H1 (cell line): ENCODE data around the gene RGL3. TPM values are rescaled to one million over a fixed set of nuclear protein-coding genes. Genes with fewer than 3 reads are reported as not detected.

Experiments
- ASH2L ChIP-seq: fragments of 200-600, 300-600 bp; sonication (generic); IDR thresholded peaks from one replicate; pipeline ENCODE4 v1.7.1; 2017; ENCODE audit warnings: low read length
- BCL11A ChIP-seq, 2 experiments: IDR thresholded peaks; one replicate each; pipeline ENCODE4 v1.6.1; 2011; ENCODE audit warnings: low read depth in 2 of 2, low read length in 2 of 2, mild to moderate bottlenecking in 2 of 2
- CTBP2 ChIP-seq: IDR thresholded peaks from 2 replicates; pipeline ENCODE4 v1.7.0; 2011; ENCODE audit warnings: borderline replicate concordance, mild to moderate bottlenecking, moderate library complexity, mixed read lengths, low read length; ENCODE audit not compliant: insufficient read depth, insufficient read length
- GTF2F1 ChIP-seq: IDR thresholded peaks from 2 replicates; pipeline ENCODE4 v1.6.1; 2012; ENCODE audit warnings: low read depth, low read length, improper control_type of control experiment, borderline replicate concordance
- KDM5A ChIP-seq: fragments of 200-600 bp; IDR thresholded peaks from 2 replicates; pipeline ENCODE4 v1.7.1; 2012; ENCODE audit warnings: mild to moderate bottlenecking, low read length, inconsistent platforms, mixed read lengths
- POLR2A ChIP-seq, 2 experiments: IDR thresholded peaks; 1 replicate in 1 of 2; 2 replicates in 1 of 2; pipeline ENCODE4 v1.6.1; 2011; ENCODE audit warnings: low read depth in 2 of 2, low read length in 2 of 2, mild to moderate bottlenecking in 2 of 2; ENCODE audit errors: control extremely low read depth in 1 of 2
- POLR2AphosphoS5 ChIP-seq: IDR thresholded peaks from 2 replicates; pipeline ENCODE4 v1.6.1; 2011; ENCODE audit warnings: low read depth, low read length
- TAF1 ChIP-seq: IDR thresholded peaks from 2 replicates; pipeline ENCODE4 v1.6.1; 2011; ENCODE audit warnings: mild to moderate bottlenecking, low read depth, low read length
- polyA plus RNA-seq, 7 experiments: library from polyadenylated mRNA; depleted of rRNA in 3 of 7; stranded (reverse) in 5 of 7; unstranded in 2 of 7; fragments of >200 nt in 5 of 7; fragments of 200-250 nt in 2 of 7; gene quantifications; 1 replicate in 5 of 7; 2 replicates in 1 of 7; 4 replicates in 1 of 7; pipeline versions ENCODE4 v1.2.1 to v1.2.3, GENCODE V29; 2011 to 2013; ENCODE audit warnings: missing spikeins in 2 of 7, mixed read lengths in 2 of 7
- total RNA-seq: library from RNA; stranded (reverse); fragmentation: NEBNext Ultra II Directional; extraction: Animal tissue kit (Norgen Biotek cat#: 25700); gene quantifications from 2 replicates; pipeline ENCODE4 v1.2.1, GENCODE V29; 2021
- TF ChIP-seq, protein P1 (sequence below), 3 experiments: IDR thresholded peaks; 1 replicate in 2 of 3; 2 replicates in 1 of 3; pipeline versions ENCODE4 v1.5.1 to v1.6.1; 2011; ENCODE audit warnings: low read length in 3 of 3, mild to moderate bottlenecking in 3 of 3, inconsistent platforms in 2 of 3, low read depth in 1 of 3, moderate library complexity in 1 of 3; ENCODE audit not compliant: insufficient read depth in 1 of 3; ENCODE audit errors: control extremely low read depth in 1 of 3

Gene RGL3
- total and polyA plus RNA-seq, 2 of the 8 experiments (the other 6 are each of a cell fraction or from before 2014, with no cell fraction given): 36.9 to 40.9 TPM

DNA sequence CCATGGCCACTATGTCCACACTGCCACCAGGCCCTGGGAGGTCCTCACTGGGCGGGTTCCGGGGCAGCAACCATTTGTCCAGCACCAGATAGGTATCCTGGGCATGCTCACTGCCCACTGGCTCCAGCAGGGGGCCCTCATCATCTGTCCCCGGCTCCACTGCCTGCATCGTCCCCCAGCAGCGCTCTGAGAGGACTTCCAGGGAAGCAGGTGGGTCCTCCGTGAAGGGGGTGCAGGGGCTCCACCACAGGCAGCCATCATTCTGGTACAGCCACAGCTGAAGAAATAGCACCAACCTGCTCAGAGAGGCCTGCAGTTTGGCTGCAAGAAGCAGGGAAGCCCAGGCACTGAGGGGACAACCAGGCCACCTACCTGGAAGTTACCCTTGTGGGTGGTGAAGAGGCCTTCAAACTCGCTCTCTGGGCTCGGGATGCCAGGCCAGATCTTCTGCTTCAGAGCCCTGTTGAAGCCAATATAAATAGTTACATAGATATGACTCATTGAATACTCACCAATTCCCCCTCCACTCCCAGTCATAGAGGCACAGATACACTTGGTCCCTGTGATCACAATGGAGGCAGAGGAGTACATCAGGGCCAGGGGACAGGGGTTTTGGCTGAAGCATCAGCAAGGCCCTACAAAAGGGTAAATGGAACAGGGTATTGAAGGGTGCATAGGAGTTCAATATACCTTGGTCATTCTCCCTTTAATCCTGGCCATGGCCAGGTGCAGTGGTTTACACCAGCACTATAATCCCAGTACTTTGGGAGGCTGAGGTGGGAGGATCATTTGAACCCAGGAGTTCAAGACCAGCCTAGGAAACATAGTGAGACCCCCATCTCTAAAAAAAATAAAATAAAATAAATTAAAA lies 40.6 kb downstream of the RGL3 start (continued):
- TF ChIP-seq CTBP2 (peak; percentile 40), ASH2L (no peak), BCL11A (IDR thresholded peaks at IDR 0.05; ENCODE audit: low read depth in 2 of 2, low read length in 2 of 2) (no peak), KDM5A (no peak), TAF1 (no peak), POLR2A (IDR thresholded peaks at IDR 0.05; ENCODE audit: control extremely low read depth in 1 of 2, low read depth in 2 of 2, low read length in 2 of 2) (0 out of 3 replicates have a peak, but pooled peaks of 1 of the 2 experiments have one; percentile 20), GTF2F1 (no peak), POLR2AphosphoS5 (0 out of 2 replicates have a peak, but pooled peaks have one; percentile 3)
- TF ChIP-seq, protein P1, sequence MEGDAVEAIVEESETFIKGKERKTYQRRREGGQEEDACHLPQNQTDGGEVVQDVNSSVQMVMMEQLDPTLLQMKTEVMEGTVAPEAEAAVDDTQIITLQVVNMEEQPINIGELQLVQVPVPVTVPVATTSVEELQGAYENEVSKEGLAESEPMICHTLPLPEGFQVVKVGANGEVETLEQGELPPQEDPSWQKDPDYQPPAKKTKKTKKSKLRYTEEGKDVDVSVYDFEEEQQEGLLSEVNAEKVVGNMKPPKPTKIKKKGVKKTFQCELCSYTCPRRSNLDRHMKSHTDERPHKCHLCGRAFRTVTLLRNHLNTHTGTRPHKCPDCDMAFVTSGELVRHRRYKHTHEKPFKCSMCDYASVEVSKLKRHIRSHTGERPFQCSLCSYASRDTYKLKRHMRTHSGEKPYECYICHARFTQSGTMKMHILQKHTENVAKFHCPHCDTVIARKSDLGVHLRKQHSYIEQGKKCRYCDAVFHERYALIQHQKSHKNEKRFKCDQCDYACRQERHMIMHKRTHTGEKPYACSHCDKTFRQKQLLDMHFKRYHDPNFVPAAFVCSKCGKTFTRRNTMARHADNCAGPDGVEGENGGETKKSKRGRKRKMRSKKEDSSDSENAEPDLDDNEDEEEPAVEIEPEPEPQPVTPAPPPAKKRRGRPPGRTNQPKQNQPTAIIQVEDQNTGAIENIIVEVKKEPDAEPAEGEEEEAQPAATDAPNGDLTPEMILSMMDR (IDR thresholded peaks at IDR 0.05; ENCODE audit: control extremely low read depth in 1 of 3, insufficient read depth in 1 of 3, low read depth in 1 of 3, low read length in 3 of 3): peak; percentile 68 to 81 (median 71)
